ENCODE results near the gene KCNK1. TPM values are rescaled to one million over a fixed set of nuclear protein-coding genes. Genes with fewer than 3 reads are reported as not detected.
"Not testable (repeated sequence)": the region's sequence is repeated elsewhere in the genome, so short reads cannot be mapped to it uniquely, and the experiment has no call there.

The KCNK1 gene
- total RNA-seq, 3 donors from 2014 or later: 22.2 to 44.8 (median 43.6) TPM

DNA sequence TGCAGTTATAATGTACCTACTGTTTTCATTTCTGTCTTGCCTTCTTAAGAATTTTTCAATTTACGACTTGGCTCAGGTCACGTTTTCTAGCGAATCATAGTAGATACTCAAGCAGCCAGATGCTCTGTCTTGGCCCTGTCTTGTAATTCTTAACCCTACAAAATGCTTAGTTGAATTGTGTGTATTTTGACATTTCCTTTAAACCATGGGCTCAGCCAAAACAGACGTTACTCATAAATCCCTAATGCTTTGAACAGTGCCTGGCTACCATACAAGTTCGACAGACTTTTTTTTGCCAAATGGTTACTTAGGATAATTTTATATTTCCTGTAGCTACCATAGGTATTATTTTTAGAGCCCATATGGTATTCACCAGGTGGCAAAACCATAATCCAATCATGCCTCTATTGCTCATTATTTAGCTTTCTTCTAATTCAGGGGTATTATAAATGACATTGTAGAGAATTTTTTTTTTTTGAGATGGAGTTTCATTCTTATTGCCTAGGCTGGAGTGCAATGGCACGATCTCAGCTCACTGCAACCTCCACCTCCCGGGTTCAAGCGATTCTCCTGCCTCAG, 54.3 kb downstream of the KCNK1 start:
- no peak overlapping the region for H3K4me3 ChIP-seq
- no peak for ATAC-seq
- no peaks in the 10 kb centered on the region for H3K36me3 ChIP-seq (ENCODE audit: low read depth)
- peaks cover 3% of the 10 kb centered on the region for H3K4me1 ChIP-seq (ENCODE audit: low read depth)
- no peak for DNase-seq
- intact Hi-C loops (cut with DNase I, micrococcal nuclease): loop anchor here in 1 of 2 donors (2.0 kb wide), 1 partner anchor 53 kb away; the partner anchor contains the start of gene KCNK1
- H3K9me3 ChIP-seq: no peaks in the 10 kb centered on the region
- TF ChIP-seq, protein P1, sequence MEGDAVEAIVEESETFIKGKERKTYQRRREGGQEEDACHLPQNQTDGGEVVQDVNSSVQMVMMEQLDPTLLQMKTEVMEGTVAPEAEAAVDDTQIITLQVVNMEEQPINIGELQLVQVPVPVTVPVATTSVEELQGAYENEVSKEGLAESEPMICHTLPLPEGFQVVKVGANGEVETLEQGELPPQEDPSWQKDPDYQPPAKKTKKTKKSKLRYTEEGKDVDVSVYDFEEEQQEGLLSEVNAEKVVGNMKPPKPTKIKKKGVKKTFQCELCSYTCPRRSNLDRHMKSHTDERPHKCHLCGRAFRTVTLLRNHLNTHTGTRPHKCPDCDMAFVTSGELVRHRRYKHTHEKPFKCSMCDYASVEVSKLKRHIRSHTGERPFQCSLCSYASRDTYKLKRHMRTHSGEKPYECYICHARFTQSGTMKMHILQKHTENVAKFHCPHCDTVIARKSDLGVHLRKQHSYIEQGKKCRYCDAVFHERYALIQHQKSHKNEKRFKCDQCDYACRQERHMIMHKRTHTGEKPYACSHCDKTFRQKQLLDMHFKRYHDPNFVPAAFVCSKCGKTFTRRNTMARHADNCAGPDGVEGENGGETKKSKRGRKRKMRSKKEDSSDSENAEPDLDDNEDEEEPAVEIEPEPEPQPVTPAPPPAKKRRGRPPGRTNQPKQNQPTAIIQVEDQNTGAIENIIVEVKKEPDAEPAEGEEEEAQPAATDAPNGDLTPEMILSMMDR (IDR thresholded peaks at IDR 0.05): no peak

GRCh38 chr1:233668725-233669294, 54.9 kb downstream of the KCNK1 start:
- no peak overlapping the region for H3K4me3 ChIP-seq
- no peaks in the 10 kb centered on the region for H3K36me3 ChIP-seq (ENCODE audit: low read depth)
- TF ChIP-seq, protein P1 (IDR thresholded peaks at IDR 0.05): no peak
- ATAC-seq: peak; percentile 94
- H3K9me3 ChIP-seq: no peaks in the 10 kb centered on the region
- intact Hi-C loops (cut with DNase I, micrococcal nuclease): loop anchor here in 1 of 2 donors (2.0 kb wide), 1 partner anchor 54 kb away; the partner anchor contains the start of gene KCNK1
- DNase-seq: peak in 2 of 3 donors; percentile 42 to 61
- peaks cover 3% of the 10 kb centered on the region for H3K4me1 ChIP-seq (ENCODE audit: low read depth)

GRCh38 chr1:233670363-233670762, 56.5 kb downstream of the KCNK1 start:
- not testable (repeated sequence) for ATAC-seq

DNA sequence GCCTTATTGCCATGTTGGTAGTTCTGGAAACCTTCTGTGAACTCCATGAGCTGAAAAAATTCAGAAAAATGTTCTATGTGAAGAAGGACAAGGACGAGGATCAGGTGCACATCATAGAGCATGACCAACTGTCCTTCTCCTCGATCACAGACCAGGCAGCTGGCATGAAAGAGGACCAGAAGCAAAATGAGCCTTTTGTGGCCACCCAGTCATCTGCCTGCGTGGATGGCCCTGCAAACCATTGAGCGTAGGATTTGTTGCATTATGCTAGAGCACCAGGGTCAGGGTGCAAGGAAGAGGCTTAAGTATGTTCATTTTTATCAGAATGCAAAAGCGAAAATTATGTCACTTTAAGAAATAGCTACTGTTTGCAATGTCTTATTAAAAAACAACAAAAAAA, 57.4 kb downstream of the KCNK1 start:
- TF ChIP-seq, protein P1 (IDR thresholded peaks at IDR 0.05): no peak
- peaks cover 3% of the 10 kb centered on the region for H3K4me1 ChIP-seq (ENCODE audit: low read depth)
- intact Hi-C loops (cut with DNase I, micrococcal nuclease): no loop called here
- no peaks in the 10 kb centered on the region for H3K9me3 ChIP-seq
- no peaks in the 10 kb centered on the region for H3K36me3 ChIP-seq (ENCODE audit: low read depth)
- H3K4me3 ChIP-seq: no peak overlapping the region
- ATAC-seq: no peak
- no peak for DNase-seq

More at GRCh38 chr1:233670363-233670762, 56.5 kb downstream of the KCNK1 start:
- H3K36me3 ChIP-seq (ENCODE audit: low read depth); DNase-seq; H3K9me3 ChIP-seq; H3K4me3 ChIP-seq; intact Hi-C loops (cut with DNase I, micrococcal nuclease); H3K4me1 ChIP-seq (ENCODE audit: low read depth): not testable (repeated sequence)

GRCh38 chr1:233672732-233673131, 58.8 kb downstream of the KCNK1 start:
- ATAC-seq: no peak
- no peaks in the 10 kb centered on the region for H3K36me3 ChIP-seq (ENCODE audit: low read depth)
- no peak for DNase-seq

More at GRCh38 chr1:233672732-233673131, 58.8 kb downstream of the KCNK1 start:
- Histone ChIP-seq H3K9me3 (no peaks in the 10 kb centered on the region), H3K4me1 (ENCODE audit: low read depth) (peaks cover 3% of the 10 kb centered on the region), H3K4me3 (no peak overlapping the region)
- intact Hi-C loops (cut with DNase I, micrococcal nuclease): no loop called here
- TF ChIP-seq, protein P1 (IDR thresholded peaks at IDR 0.05): no peak
